Cardiac fibroblast (primary cell): ENCODE results near the gene KCNQ2.
A peak's percentile ranks its signal among the peaks of the same experiment; 100 is the strongest.

Experiments
- DNase-seq, 2 donors: peaks; one replicate each; pipeline versions ENCODE4 v3.0.0 to v3.0.0-alpha.2; 2010; ENCODE audit warnings: low read depth in 2 of 2
- H3K4me3 ChIP-seq, 2 donors: replicated peaks in 1 of 2; 1 replicate in 1 of 2; 2 replicates in 1 of 2; pipeline ENCODE4 v1.5.1; 2011; ENCODE audit warnings: low read depth in 2 of 2, low read length in 2 of 2, mild to moderate bottlenecking in 2 of 2, moderate library complexity in 1 of 2
- CTCF ChIP-seq: IDR thresholded peaks from one replicate; pipeline ENCODE4 v1.5.1; 2011; ENCODE audit warnings: low read depth, mild to moderate bottlenecking, low read length, inconsistent platforms

The KCNQ2 gene

GRCh38 chr20:63441136-63442099 lies 31.0 kb downstream of the KCNQ2 start:
- DNase-seq, result no peak
- no peak overlapping the region for H3K4me3 ChIP-seq
- TF ChIP-seq CTCF, result no peak

GRCh38 chr20:63440366-63440955 lies 32.0 kb downstream of the KCNQ2 start:
- no peak for DNase-seq
- no peak overlapping the region for H3K4me3 ChIP-seq
- no peak for TF ChIP-seq CTCF

GRCh38 chr20:63439866-63440265 lies 32.6 kb downstream of the KCNQ2 start:
- TF ChIP-seq CTCF, result no peak
- no peak overlapping the region for H3K4me3 ChIP-seq
- DNase-seq, result no peak

- H3K4me3 ChIP-seq, result no peak overlapping the region
- TF ChIP-seq CTCF, result no peak
- DNase-seq, result no peak
Measured at GRCh38 chr20:63438121-63438520, 34.3 kb downstream of the KCNQ2 start.

- DNase-seq, result peak in 1 of 2 donors; percentile 29
- H3K4me3 ChIP-seq, result no peak overlapping the region
- TF ChIP-seq CTCF, result no peak
Measured at GRCh38 chr20:63435552-63435951, 36.9 kb downstream of the KCNQ2 start.

- DNase-seq, result peak; percentile 30 to 64
- no peak overlapping the region for H3K4me3 ChIP-seq
- peak; percentile 66 for TF ChIP-seq CTCF
Measured at GRCh38 chr20:63434599-63435378, 37.7 kb downstream of the KCNQ2 start.
